ENCODE data around the gene XPNPEP1. TPM values are rescaled to one million over a fixed set of nuclear protein-coding genes. Genes with fewer than 3 reads are reported as not detected.

XPNPEP1 gene
- total RNA-seq, result 166 and 201 TPM in 2 replicates

DNA sequence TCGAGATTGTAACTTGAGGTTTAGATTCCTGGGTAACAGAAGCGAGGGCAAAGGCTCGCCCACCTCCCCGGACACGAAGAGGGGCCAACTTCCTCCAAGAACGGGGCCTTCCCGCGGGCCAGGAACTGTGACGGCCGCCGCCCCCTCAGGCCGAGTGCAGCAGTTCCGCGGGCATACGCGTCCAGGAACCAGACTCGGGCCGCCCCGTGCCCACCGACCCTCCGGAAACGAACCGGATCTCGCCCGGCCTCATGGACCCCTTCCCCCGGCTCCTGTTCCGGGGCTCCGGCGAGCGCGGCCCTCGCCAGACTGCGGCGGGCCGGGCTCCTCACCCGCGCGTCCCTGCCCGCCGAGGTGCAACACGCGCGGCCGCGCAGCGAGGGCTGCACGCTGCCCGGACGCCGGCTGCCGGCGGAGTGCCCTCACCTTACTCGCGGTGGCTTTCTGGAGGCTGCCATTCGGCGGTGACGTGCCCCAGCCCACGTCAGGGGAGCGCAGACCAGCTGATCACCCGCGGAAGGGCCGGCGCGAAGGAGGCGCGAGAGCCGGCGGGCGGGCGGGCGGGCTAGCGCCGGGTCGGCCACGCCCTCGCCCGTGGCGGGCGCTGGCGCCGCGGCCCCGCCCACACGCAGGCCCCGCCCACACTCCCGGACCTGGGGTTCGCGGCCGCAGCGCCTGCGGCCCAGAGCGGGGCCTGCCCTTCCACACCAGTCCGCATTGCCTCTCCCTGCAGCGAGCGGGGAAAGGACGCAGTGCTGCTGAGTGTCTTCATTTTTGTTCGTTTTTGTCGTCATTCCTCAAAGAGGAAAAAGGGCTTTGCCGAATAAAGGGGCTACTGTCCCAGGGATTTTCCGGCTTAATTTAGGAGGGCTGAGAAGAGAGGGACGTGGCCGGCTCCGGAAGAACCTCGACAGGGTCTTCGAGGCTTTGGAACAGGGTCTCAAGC is at the start of gene XPNPEP1:
TSS of gene XPNPEP1 (minus strand) at position 536 of the 946 bp plus-strand sequence. CDS start at position 458, 78 bp downstream.
- DNase-seq (ENCODE audit: low read depth in 2 of 2), result peak; percentile 65 to 91

GRCh38 chr10:109972372-109973001 is 49.2 kb upstream of the XPNPEP1 start:
- DNase-seq (ENCODE audit: low read depth in 2 of 2), result no peak

GRCh38 chr10:109971634-109972033 is 48.3 kb upstream of the XPNPEP1 start:
- DNase-seq (ENCODE audit: low read depth in 2 of 2), result no peak

DNA sequence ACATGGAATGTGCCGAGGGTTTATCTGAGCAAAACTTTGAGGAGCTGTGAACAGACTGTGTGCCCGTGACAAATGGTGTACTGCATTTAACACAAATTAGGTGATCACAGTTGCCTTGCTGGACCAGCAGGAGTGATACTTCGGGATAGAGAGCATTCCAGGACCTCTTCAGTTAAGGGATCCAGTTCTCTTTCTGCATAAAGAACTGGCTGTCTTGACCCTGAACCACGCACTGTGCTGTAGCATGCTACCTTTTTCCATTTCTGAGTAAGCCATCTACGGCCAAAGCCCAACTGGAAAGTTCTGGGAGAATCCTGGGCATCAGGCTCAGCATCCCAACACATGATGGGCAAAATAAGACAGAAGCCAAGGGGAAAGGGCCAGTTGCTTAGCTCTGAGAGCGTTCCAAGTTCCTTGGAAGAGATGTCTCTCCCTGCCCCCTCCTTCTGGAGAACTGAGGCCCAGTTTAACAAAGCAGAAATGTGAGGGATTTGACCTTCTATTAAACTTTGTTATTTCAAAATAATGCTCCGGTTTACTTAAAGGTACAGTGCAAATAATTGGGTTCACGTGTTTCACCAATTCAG is 46.5 kb upstream of the XPNPEP1 start:
- DNase-seq (ENCODE audit: low read depth in 2 of 2), result no peak

DNA sequence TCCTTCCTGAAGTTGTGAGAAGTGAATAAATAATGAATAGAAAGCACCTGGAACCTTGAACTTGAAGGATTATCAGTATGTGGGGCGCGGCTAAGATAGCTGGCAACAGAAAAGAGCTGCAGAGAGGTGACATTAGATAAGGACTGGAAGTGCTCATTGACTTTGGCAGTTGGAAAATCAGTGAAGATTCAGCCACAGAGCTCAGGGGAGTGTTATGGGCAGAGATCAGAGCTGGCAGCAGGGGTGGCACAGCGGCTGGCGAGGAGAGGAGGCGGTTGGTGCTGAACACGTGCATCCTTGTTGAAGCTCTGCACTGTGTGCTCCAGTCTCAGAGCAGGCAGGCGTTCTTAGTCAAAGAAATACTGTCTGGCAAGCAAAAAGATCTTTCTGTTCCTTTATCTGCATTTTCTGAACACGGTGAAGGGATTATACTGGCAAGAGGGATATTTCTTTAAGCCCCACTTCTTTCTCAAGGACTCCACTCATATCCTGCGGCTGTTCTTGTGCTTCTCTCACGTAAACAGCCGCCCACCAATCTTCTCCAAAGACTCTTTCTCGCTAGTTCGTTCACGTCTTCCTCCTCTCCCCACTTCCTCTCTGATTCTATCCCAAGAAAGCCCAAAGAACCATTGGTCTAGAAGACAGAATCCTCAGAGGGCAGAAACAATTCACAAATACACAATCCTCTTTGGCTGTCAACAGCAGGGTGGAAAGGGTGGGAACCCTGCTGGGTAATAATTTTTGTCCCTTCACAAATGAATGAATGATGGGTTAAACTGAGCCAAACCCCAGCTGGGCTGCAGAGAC is 45.8 kb upstream of the XPNPEP1 start:
- DNase-seq (ENCODE audit: low read depth in 2 of 2), result no peak

DNA sequence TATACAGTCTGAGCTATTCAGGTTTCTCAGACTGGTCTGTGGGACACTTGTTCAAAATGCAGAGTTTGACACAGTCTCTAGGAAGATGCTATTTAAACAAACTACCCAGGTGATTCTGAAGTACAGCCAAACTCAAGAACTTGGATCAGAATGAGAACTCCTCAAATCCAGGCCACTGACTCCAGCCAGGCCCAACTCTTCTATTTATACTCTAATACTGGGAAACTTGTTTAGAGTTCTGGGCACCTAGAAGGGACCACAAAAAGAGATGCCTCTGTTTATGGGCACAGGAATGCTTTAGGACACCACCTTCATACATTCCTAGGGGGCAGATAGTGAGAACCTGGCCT is 44.4 kb upstream of the XPNPEP1 start:
- DNase-seq (ENCODE audit: low read depth in 2 of 2), result no peak

GRCh38 chr10:109966961-109967738 is 43.8 kb upstream of the XPNPEP1 start:
- DNase-seq (ENCODE audit: low read depth in 2 of 2), result peak; percentile 73 to 89

GRCh38 chr10:109964318-109964717 is 41.0 kb upstream of the XPNPEP1 start:
- no peak for DNase-seq (ENCODE audit: low read depth in 2 of 2)

DNA sequence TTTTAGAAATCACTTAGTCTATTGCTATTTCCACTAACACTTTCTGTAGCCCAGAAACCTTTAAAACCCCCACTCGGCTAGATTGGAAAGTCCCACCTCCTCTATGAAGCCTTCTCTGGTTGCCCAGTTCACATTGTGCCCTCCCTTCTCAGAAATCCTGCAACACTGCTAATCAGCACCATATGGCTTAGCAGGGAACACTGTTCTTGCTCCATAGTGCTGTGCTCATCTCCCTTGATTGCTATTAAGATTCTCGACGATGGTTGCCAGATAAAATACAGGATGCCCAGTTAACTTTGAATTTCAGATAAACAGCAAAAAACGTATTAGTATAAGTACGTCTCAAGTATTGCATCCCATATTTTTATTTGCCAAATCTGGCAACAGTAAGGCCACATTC is 40.1 kb upstream of the XPNPEP1 start:
- no peak for DNase-seq (ENCODE audit: low read depth in 2 of 2)

DNA sequence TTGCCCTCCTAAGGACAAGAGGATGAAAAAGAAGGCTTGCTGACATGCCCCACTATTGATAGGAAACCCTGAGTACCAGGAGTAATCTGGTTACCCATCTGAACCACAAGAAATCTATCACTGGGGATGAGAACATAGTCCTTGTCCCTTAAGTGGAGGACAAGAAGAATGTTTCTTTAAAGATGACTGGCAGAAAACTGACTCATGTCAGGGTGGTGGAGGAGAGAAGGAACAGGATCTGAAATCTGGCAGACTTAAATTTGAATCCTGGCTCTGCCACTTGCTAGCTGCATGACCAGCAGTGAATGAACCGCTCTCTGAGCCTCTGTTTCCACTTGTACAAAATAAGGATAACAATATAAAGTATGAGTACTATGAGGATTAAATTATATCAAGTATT is 38.9 kb upstream of the XPNPEP1 start:
- DNase-seq (ENCODE audit: low read depth in 2 of 2), result no peak

GRCh38 chr10:109961174-109962001 is 38.1 kb upstream of the XPNPEP1 start:
- DNase-seq (ENCODE audit: low read depth in 2 of 2), result peak; percentile 68 to 69

DNA sequence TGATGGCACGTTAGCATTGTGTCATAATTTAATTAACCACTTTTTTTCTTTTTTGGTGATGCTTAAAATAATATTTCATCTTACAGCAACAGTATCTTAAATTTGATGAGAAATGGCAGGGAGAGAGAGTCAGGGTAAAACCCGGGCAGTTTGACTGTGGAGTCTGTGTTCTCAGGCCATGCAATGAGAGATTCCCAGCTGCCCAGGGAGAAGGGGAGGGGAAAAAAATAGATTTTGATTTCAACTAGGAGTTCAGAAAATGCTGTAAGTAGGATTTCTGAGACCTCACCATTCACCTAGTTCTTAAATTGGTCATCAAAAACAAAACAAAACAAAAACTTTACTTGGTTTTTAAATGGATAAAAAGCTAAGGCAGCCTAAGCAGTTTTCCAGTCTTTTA is 37.4 kb upstream of the XPNPEP1 start:
- no peak for DNase-seq (ENCODE audit: low read depth in 2 of 2)

DNA sequence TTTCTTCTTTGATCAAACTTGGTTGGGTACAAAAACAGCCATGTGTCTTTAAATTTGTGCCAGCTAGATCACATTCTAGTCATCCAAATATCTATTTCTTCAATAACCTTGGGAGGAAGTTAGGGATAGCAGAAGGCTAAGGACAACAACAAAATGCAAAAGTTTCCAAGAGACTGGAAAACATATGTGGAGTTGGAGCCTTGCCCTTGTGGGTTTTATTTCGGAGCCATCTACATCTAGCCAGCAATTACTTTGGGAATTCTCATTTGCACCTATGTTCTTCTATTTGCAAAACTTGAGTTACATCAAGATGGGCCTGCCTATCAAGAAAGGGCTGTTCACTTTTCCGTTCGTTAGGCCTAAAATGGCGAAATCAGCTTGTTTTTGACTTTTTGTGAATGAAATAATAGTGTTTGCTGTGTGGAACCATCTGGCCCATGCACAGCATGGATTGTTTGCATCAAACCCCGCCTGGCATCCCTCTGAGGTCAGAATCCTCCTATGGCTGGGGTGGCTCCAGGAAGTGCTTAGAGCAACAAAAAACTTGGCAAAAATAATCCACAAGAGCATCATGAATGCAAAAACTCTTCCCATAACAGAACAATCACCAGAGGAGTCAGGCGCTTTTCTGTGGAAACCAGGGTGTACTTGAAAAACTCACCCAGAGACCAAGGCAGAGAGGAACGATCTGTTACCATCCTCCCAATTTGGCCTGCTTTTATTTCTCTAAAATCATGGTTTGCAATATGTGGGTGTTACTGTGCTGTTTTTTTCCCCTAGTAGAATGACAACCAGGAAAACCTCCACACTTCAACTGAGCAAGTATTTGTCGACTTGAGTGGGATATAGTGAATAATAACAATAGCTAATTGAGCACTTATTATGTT is 36.2 kb upstream of the XPNPEP1 start:
- DNase-seq (ENCODE audit: low read depth in 2 of 2), result peak in 1 of 2 donors; percentile 40

GRCh38 chr10:109958059-109958458 is 34.7 kb upstream of the XPNPEP1 start:
- no peak for DNase-seq (ENCODE audit: low read depth in 2 of 2)

- DNase-seq (ENCODE audit: low read depth in 2 of 2), result no peak
These were observed 33.9 kb upstream of the XPNPEP1 start for GRCh38 chr10:109957092-109957797.

DNA sequence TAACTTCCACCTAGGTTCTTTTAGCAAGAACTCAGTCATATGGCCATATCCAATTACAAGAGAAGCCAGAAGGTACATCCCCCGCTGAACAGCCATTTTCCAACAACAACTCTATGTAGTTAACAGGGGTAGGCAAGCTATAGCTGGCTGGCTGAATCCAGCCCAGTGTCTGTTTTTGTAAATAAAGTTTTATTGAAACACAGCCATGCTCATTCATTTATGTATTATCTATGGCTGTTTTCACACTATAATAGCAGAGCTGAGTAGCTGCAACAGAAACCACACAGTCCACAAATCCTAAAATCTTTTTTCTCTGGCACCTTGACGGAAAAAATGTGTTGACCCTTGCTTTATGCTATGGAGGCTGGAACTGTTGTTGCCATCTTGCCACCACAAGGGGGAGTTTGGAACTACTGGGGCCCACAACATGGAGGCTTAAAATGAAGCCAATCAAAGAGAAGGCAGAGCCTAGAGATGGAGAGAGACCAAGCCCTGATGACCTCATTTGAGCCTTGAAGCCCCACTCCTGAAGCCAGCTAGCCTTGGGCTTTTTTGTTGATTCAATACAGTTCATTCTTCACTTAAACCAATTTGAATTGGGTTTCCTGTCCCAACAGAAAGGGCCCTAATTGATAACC is 33.3 kb upstream of the XPNPEP1 start:
- peak in 1 of 2 donors; percentile 52 for DNase-seq (ENCODE audit: low read depth in 2 of 2)

- peak; percentile 39 to 78 for DNase-seq (ENCODE audit: low read depth in 2 of 2)
These were observed 30.5 kb upstream of the XPNPEP1 start for GRCh38 chr10:109953766-109954165.

DNA sequence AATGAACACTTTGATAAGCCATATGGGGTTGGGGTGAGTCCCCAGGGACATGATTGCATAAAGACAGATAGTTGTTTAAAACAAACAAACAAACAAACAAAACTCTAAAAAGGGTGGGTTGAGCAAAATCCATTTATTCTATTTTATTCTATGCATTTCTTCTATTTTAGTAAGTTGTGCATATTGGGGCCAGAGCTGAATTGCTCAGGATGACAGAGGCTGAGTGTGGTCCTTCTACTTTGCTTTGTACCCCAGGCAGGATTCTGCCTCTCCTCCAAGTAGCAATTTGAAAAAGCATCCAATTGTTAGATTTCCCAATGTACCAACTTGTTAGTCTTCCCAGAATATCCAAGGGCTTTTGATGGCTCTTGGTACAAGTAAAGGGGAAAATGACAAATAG is 29.2 kb upstream of the XPNPEP1 start:
- no peak for DNase-seq (ENCODE audit: low read depth in 2 of 2)

All from dermis microvascular lymphatic vessel endothelial cell (primary cell).